ENCODE measurements around the gene ENDOV. TPM values are rescaled to one million over a fixed set of nuclear protein-coding genes. Genes with fewer than 3 reads are reported as not detected.

Gene ENDOV
- total and polyA plus RNA-seq, 2 donors (not counting 3 experiments of a cell fraction or from before 2014, with no cell fraction given): 20.4 to 25.9 TPM

DNA sequence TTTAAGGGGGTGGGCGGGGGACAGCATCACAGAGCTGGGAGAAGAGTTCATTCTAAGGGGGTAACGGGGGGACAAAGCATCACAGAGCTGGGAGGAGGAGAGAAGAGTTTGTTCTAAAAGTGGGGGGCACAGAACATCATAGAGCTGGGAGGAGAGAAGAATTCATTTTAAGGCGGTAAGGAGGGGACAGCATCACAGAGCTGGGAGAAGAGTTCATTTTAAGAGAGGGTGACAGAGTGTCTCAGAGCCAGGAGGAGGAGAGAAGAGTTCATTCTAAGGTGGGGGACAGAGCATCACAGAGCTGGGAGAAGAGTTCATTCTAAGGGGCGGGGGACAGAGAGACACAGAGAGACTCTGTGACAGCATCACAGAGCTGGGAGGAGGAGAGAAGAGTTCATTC is 27.8 kb downstream of the ENDOV start:
- no TSS peak for BruUV-seq (replicated peaks)
- Histone ChIP-seq H3K4me3 (replicated peaks in 1 of 3; ENCODE audit: insufficient read depth in 1 of 3, low read depth in 1 of 3, low read length in 3 of 3) (no peak overlapping the region), H3K9me3 (replicated peaks; ENCODE audit: control insufficient read depth, insufficient read depth, low read length) (no peaks in the 10 kb centered on the region), H3K27ac (ENCODE audit: insufficient read depth, low read depth, low read length) (no peak overlapping the region), H2AFZ (ENCODE audit: low read depth, low read length) (no peak overlapping the region), H3K4me2 (ENCODE audit: insufficient read depth, low read length) (no peak overlapping the region), H3K36me3 (ENCODE audit: control insufficient read depth in 2 of 2, extremely low read depth in 1 of 2, insufficient read depth in 2 of 2, low read length in 2 of 2) (no peaks in the 10 kb centered on the region), H3K9me1 (replicated peaks; ENCODE audit: control insufficient read depth, extremely low read depth, insufficient read depth, low read length) (no peaks in the 10 kb centered on the region), H3K27me3 (ENCODE audit: control insufficient read depth in 2 of 2, insufficient read depth in 2 of 2, low read length in 2 of 2) (no peaks in the 10 kb centered on the region), H4K20me1 (replicated peaks; ENCODE audit: control insufficient read depth, extremely low read depth, insufficient read depth, low read length) (no peaks in the 10 kb centered on the region), H3K9ac (replicated peaks; ENCODE audit: extremely low read depth, insufficient read depth, low read length) (no peak overlapping the region), H3K4me1 (ENCODE audit: control insufficient read depth, extremely low read depth, insufficient read depth, low read length) (no peaks in the 10 kb centered on the region), H3K79me2 (ENCODE audit: control insufficient read depth, insufficient read depth, low read length) (no peaks in the 10 kb centered on the region)
- dilution Hi-C loops (cut with MboI; ENCODE audit: extremely low pct_ligation_motif_present, low sequenced_read_pairs) (no loop called here), intact Hi-C loops (cut with micrococcal nuclease) (no loop called here)
- ChIA-PET POLR2A (no interaction called here), CTCF (interaction anchor here (0.9 to 1.0 kb wide), 2 partner anchors 10 to 16 kb away, joined by 3 to 4 read pairs; no protein-coding TSS in a partner anchor)
- TF ChIP-seq GATA2 (IDR thresholded peaks at IDR 0.05; ENCODE audit: insufficient read depth, insufficient read length, low read depth, low read length) (no peak), EZH2 (IDR thresholded peaks at IDR 0.05; ENCODE audit: borderline replicate concordance, low read depth, low read length, severe bottlenecking) (no peak), POLR2A (IDR thresholded peaks at IDR 0.05; ENCODE audit: low read depth, low read length) (no peak), MYC (IDR thresholded peaks at IDR 0.05; ENCODE audit: low read depth, low read length) (no peak), FOS (IDR thresholded peaks at IDR 0.05; ENCODE audit: borderline replicate concordance, insufficient read depth, low read length) (no peak), JUN (IDR thresholded peaks at IDR 0.05; ENCODE audit: borderline replicate concordance, insufficient read depth, insufficient read length, low read depth) (no peak), POLR2AphosphoS5 (IDR thresholded peaks at IDR 0.05; ENCODE audit: insufficient read depth, low read depth, low read length) (no peak)
- TF ChIP-seq, protein P1, sequence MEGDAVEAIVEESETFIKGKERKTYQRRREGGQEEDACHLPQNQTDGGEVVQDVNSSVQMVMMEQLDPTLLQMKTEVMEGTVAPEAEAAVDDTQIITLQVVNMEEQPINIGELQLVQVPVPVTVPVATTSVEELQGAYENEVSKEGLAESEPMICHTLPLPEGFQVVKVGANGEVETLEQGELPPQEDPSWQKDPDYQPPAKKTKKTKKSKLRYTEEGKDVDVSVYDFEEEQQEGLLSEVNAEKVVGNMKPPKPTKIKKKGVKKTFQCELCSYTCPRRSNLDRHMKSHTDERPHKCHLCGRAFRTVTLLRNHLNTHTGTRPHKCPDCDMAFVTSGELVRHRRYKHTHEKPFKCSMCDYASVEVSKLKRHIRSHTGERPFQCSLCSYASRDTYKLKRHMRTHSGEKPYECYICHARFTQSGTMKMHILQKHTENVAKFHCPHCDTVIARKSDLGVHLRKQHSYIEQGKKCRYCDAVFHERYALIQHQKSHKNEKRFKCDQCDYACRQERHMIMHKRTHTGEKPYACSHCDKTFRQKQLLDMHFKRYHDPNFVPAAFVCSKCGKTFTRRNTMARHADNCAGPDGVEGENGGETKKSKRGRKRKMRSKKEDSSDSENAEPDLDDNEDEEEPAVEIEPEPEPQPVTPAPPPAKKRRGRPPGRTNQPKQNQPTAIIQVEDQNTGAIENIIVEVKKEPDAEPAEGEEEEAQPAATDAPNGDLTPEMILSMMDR (IDR thresholded peaks at IDR 0.05; ENCODE audit: extremely low read depth in 1 of 2, insufficient read depth in 1 of 2, low read depth in 1 of 2, low read length in 2 of 2): no peak
- TF ChIP-seq, protein P2, sequence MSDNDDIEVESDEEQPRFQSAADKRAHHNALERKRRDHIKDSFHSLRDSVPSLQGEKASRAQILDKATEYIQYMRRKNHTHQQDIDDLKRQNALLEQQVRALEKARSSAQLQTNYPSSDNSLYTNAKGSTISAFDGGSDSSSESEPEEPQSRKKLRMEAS (IDR thresholded peaks at IDR 0.05; ENCODE audit: insufficient read depth, insufficient read length): no peak
- no peak for FAIRE-seq
- no peak for DNase-seq (ENCODE audit: low read depth, low spot score)

Measured in endothelial cell of umbilical vein (primary cell).